K562 (cell line): ENCODE results near the gene CRKL. TPM values are rescaled to one million over a fixed set of nuclear protein-coding genes. Genes with fewer than 3 reads are reported as not detected.

Experiments
- ARNT ChIP-seq, 2 experiments: fragments of 450-650 bp; IDR thresholded peaks; 2 replicates each; pipeline ENCODE4 v1.6.1; 2016; ENCODE audit warnings: mild to moderate bottlenecking in 1 of 2
- ATF4 ChIP-seq: fragments of 450-650 bp; formaldehyde crosslinking; IDR thresholded peaks from 2 replicates; pipeline ENCODE4 v1.4.0; 2022; ENCODE audit warnings: mild to moderate bottlenecking, moderate library complexity
- BDP1 ChIP-seq: IDR thresholded peaks from 3 replicates; pipeline ENCODE4 v1.6.1; 2011; ENCODE audit not compliant: insufficient read length, insufficient read depth
- BMI1 ChIP-seq: fragments of 150-350 bp; IDR thresholded peaks from 2 replicates; pipeline ENCODE4 v1.6.1; 2014; ENCODE audit warnings: low read length
- CAMTA2 ChIP-seq: fragments of 250-450 bp; sonication (Bioruptor Pico); conservative IDR thresholded peaks from 2 replicates; pipeline ENCODE4 v1.5.1; 2022
- CHAMP1 ChIP-seq: fragments of 450-650 bp; IDR thresholded peaks from 2 replicates; pipeline ENCODE4 v1.6.1; 2016; ENCODE audit warnings: mild to moderate bottlenecking
- KLF6 ChIP-seq: fragments of 250-450 bp; sonication (Bioruptor Pico); IDR thresholded peaks from 2 replicates; pipeline ENCODE4 v1.4.0; 2020; ENCODE audit warnings: mild to moderate bottlenecking, moderate library complexity, borderline replicate concordance
- MBD1 ChIP-seq: fragments of 250-450 bp; sonication (Bioruptor Pico); IDR thresholded peaks from 2 replicates; pipeline ENCODE4 v1.8.0; 2022; ENCODE audit warnings: inconsistent platforms
- MNT ChIP-seq, 2 experiments: fragments of 450-650 bp; conservative IDR thresholded peaks; 2 replicates each; pipeline ENCODE4 v1.6.1; 2017; ENCODE audit warnings: mild to moderate bottlenecking in 2 of 2, moderate library complexity in 2 of 2
- NR2C1 ChIP-seq, 2 experiments: fragments of 450-650 bp; IDR thresholded peaks; 2 replicates each; pipeline ENCODE4 v1.6.1; 2017; ENCODE audit warnings: mild to moderate bottlenecking in 2 of 2, antibody characterized with exemption in 1 of 2, inconsistent platforms in 1 of 2, missing compliant biosample characterization in 1 of 2, missing genetic modification characterization in 1 of 2
- NR4A1 ChIP-seq, 2 experiments: fragments of 250-450 bp in 1 of 2; fragments of 450-650 bp in 1 of 2; sonication (Bioruptor Pico) in 1 of 2; IDR thresholded peaks; 2 replicates each; pipeline versions ENCODE4 v1.4.0 to v1.6.1; 2016 to 2020; ENCODE audit warnings: mild to moderate bottlenecking in 2 of 2, missing compliant biosample characterization in 1 of 2, missing genetic modification characterization in 1 of 2, moderate library complexity in 1 of 2
- PML ChIP-seq: IDR thresholded peaks from 2 replicates; pipeline ENCODE4 v1.6.1; 2012; ENCODE audit warnings: low read length, inconsistent platforms
- PPARD ChIP-seq: fragments of 250-450 bp; sonication (Bioruptor Pico); IDR thresholded peaks from 2 replicates; pipeline ENCODE4 v1.8.0; 2022; ENCODE audit warnings: inconsistent platforms, mild to moderate bottlenecking, moderate library complexity
- RAD21 ChIP-seq, 2 experiments: fragments of 250-450 bp in 1 of 2; fragments of 450-650 bp in 1 of 2; sonication (Bioruptor Pico) in 1 of 2; formaldehyde crosslinking in 1 of 2; IDR thresholded peaks in 1 of 2; conservative IDR thresholded peaks in 1 of 2; 2 replicates each; pipeline versions ENCODE4 v1.4.0 to v1.8.0; 2020 to 2022; ENCODE audit warnings: mild to moderate bottlenecking in 2 of 2, moderate library complexity in 1 of 2
- RCOR1 ChIP-seq, 2 experiments: IDR thresholded peaks; 2 replicates each; pipeline ENCODE4 v1.6.1; 2012; ENCODE audit warnings: low read depth in 2 of 2, low read length in 2 of 2, borderline replicate concordance in 1 of 2, improper control_type of control experiment in 1 of 2
- SNAPC5 ChIP-seq: fragments of 250-450 bp; sonication (Bioruptor Pico); IDR thresholded peaks from 2 replicates; pipeline ENCODE4 v1.8.0; 2021; ENCODE audit warnings: moderate library complexity, mild to moderate bottlenecking, inconsistent platforms
- ZFPM2 ChIP-seq: fragments of 250-450 bp; sonication (Bioruptor Pico); IDR thresholded peaks from 2 replicates; pipeline ENCODE4 v1.5.1; 2022; ENCODE audit warnings: mild to moderate bottlenecking
- ZKSCAN1 ChIP-seq: fragments of 150-350 bp; IDR thresholded peaks from 2 replicates; pipeline ENCODE4 v1.6.1; 2016; ENCODE audit warnings: low read depth, low read length
- ZNF589 ChIP-seq: fragments of 200-800 bp; sonication (Bioruptor generic); IDR thresholded peaks from 2 replicates; pipeline ENCODE4 v1.6.1; 2016; ENCODE audit warnings: low read depth, missing genetic modification characterization, missing compliant biosample characterization
- polyA plus RNA-seq, 8 experiments: library from polyadenylated mRNA; depleted of rRNA in 4 of 8; stranded (reverse) in 5 of 8; unstranded in 3 of 8; fragments of >200 nt; fragmentation: Nextera tagmentation in 2 of 8; fragmentation: Illumina TruSeq in 1 of 8; extraction: Ambion mirVana in 2 of 8; extraction: Trizol in 1 of 8; gene quantifications; 2 replicates each; pipeline versions ENCODE4 v1.2.1 to v1.2.3, GENCODE V29; 2011 to 2014; ENCODE audit warnings: inconsistent platforms in 1 of 8, missing spikeins in 1 of 8
- total RNA-seq, 7 experiments: library from RNA; depleted of rRNA in 6 of 7; stranded (reverse); fragments of >200 nt in 6 of 7; fragmentation: Illumina TruSeq in 2 of 7; extraction: Trizol in 2 of 7; gene quantifications; 2 replicates each; pipeline versions ENCODE4 v1.2.1 to v1.2.3, GENCODE V29; 2011 to 2021; ENCODE audit warnings: low replicate concordance in 1 of 7

CRKL gene
- total and polyA plus RNA-seq, 9 of the 15 experiments (the other 6 are each of a cell fraction or from before 2014, with no cell fraction given) = 100 to 263 (median 124) TPM

- TF ChIP-seq MBD1 = no peak
- TF ChIP-seq ZFPM2 (CRISPR knock-in tag) = 0 out of 2 replicates have a peak, but pooled peaks have one; percentile 30
- TF ChIP-seq NR2C1 (IDR thresholded peaks at IDR 0.05) = no peak
- no peak for TF ChIP-seq NR2C1 (tag; IDR thresholded peaks at IDR 0.05)
- no peak for TF ChIP-seq CHAMP1
- no peak for TF ChIP-seq ZNF589 (CRISPR knock-in tag)
- TF ChIP-seq ATF4 (CRISPR knock-in tag) = no peak
- no peak for TF ChIP-seq KLF6 (CRISPR knock-in tag)
- no peak for TF ChIP-seq BDP1
- TF ChIP-seq RAD21 (CRISPR knock-in tag; conservative IDR thresholded peaks at IDR 0.05 in 1 of 2, IDR thresholded peaks at IDR 0.05 in 1 of 2) = peak in 1 of 2 experiments; percentile 5; a peak in 1 of 4 replicates
- TF ChIP-seq RCOR1 (IDR thresholded peaks at IDR 0.05; ENCODE audit: borderline replicate concordance in 1 of 2, low read depth in 2 of 2, low read length in 2 of 2) = 0 out of 4 replicates have a peak, but pooled peaks of 1 of the 2 experiments have one; percentile 11
- TF ChIP-seq ZKSCAN1 = no peak
- no peak for TF ChIP-seq BMI1
- TF ChIP-seq PML = no peak
- 0 out of 2 replicates have a peak, but pooled peaks have one; percentile 23 for TF ChIP-seq CAMTA2
- TF ChIP-seq SNAPC5 (CRISPR knock-in tag) = no peak
- 0 out of 2 replicates have a peak, but pooled peaks have one; percentile 11 for TF ChIP-seq PPARD (CRISPR knock-in tag)
- no peak for TF ChIP-seq NR4A1 (CRISPR knock-in tag; IDR thresholded peaks at IDR 0.05)
- TF ChIP-seq NR4A1 (tag; IDR thresholded peaks at IDR 0.05) = no peak; the same call in 1 of the 2 replicates
- no peak for TF ChIP-seq ARNT (IDR thresholded peaks at IDR 0.05)
- no peak for TF ChIP-seq MNT (conservative IDR thresholded peaks at IDR 0.05)
These were observed 66.0 kb downstream of the CRKL start (continued) for GRCh38 chr22:20983081-20983771.
